Astrocyte (in vitro differentiated cells and primary cell): ENCODE data around the gene CCNF. TPM values are rescaled to one million over a fixed set of nuclear protein-coding genes. Genes with fewer than 3 reads are reported as not detected.
A peak's percentile ranks its signal among the peaks of the same experiment; 100 is the strongest.
"Not testable (repeated sequence)": the region's sequence is repeated elsewhere in the genome, so short reads cannot be mapped to it uniquely, and the experiment has no call there.

Experiments
- DNase-seq: peaks from one replicate; pipeline ENCODE4 v3.0.0-alpha.2; 2010; ENCODE audit warnings: low read depth
- FAIRE-seq: peaks from 2 replicates; lab custom pipeline; 2011; peaks lifted over from hg19 to GRCh38; lab: Jason Lieb, UNC
- H2AFZ ChIP-seq: 2 replicates; pipeline ENCODE4 v1.6.0; 2012; ENCODE audit warnings: low read depth, low read length, inconsistent platforms
- H3K27ac ChIP-seq: 2 replicates; pipeline ENCODE4 v1.5.1; 2011; ENCODE audit warnings: low read depth, low read length, inconsistent platforms
- H3K27me3 ChIP-seq: 2 replicates; pipeline ENCODE4 v1.6.0; 2011; ENCODE audit warnings: low read length, inconsistent platforms; ENCODE audit not compliant: insufficient read depth
- H3K36me3 ChIP-seq: 2 replicates; pipeline ENCODE4 v1.5.1; 2011; ENCODE audit warnings: low read length, inconsistent platforms; ENCODE audit not compliant: insufficient read depth
- H3K4me1 ChIP-seq: 2 replicates; pipeline ENCODE4 v1.5.1; 2011; ENCODE audit warnings: low read length, inconsistent platforms; ENCODE audit not compliant: insufficient read depth
- H3K4me2 ChIP-seq: 2 replicates; pipeline ENCODE4 v1.6.0; 2012; ENCODE audit warnings: low read length, inconsistent platforms
- H3K4me3 ChIP-seq: 2 replicates; pipeline ENCODE4 v1.5.1; 2011; ENCODE audit warnings: low read depth, mild to moderate bottlenecking, low read length, inconsistent platforms; ENCODE audit not compliant: insufficient read depth
- H3K79me2 ChIP-seq: 2 replicates; pipeline ENCODE4 v1.6.0; 2012; ENCODE audit warnings: mild to moderate bottlenecking, low read length, inconsistent platforms; ENCODE audit not compliant: insufficient read depth
- H3K9ac ChIP-seq: 2 replicates; pipeline ENCODE4 v1.6.0; 2012; ENCODE audit warnings: mild to moderate bottlenecking, low read length, inconsistent platforms
- H3K9me3 ChIP-seq: 2 replicates; pipeline ENCODE4 v1.5.1; 2012; ENCODE audit warnings: low read depth, mild to moderate bottlenecking, low read length, inconsistent platforms; ENCODE audit not compliant: insufficient read depth
- H4K20me1 ChIP-seq: 2 replicates; pipeline ENCODE4 v1.6.0; 2012; ENCODE audit warnings: low read length, inconsistent platforms; ENCODE audit not compliant: insufficient read depth
- H3K27ac Mint-ChIP-seq: one replicate; pipeline ENCODE4 v1.8.0; 2021; ENCODE audit warnings: mild to moderate bottlenecking, mixed read lengths; ENCODE audit not compliant: unreplicated experiment
- H3K27me3 Mint-ChIP-seq: one replicate; pipeline ENCODE4 v1.8.0; 2021; ENCODE audit warnings: low read depth, mixed read lengths; ENCODE audit not compliant: unreplicated experiment
- H3K36me3 Mint-ChIP-seq: one replicate; pipeline ENCODE4 v1.8.0; 2021; ENCODE audit warnings: low read depth, mixed read lengths; ENCODE audit not compliant: unreplicated experiment
- H3K4me1 Mint-ChIP-seq: one replicate; pipeline ENCODE4 v1.8.0; 2021; ENCODE audit warnings: low read depth, mixed read lengths; ENCODE audit not compliant: unreplicated experiment
- H3K4me3 Mint-ChIP-seq: one replicate; pipeline ENCODE4 v1.8.0; 2021; ENCODE audit warnings: mild to moderate bottlenecking, moderate library complexity, mixed read lengths; ENCODE audit not compliant: unreplicated experiment
- H3K9me3 Mint-ChIP-seq: one replicate; pipeline ENCODE4 v1.8.0; 2021; ENCODE audit warnings: mild to moderate bottlenecking, mixed read lengths; ENCODE audit not compliant: unreplicated experiment
- EZH2 ChIP-seq: IDR thresholded peaks from 2 replicates; pipeline ENCODE4 v1.6.1; 2012; ENCODE audit warnings: mild to moderate bottlenecking, low read length, inconsistent platforms; ENCODE audit not compliant: insufficient read depth
- total RNA-seq: library from RNA; stranded (reverse); gene quantifications from 2 replicates; pipeline ENCODE4 v1.2.1, GENCODE V29; 2021
- TF ChIP-seq, protein P1 (sequence below): IDR thresholded peaks from 2 replicates; pipeline ENCODE4 v1.5.1; 2011; ENCODE audit warnings: low read depth, mild to moderate bottlenecking, inconsistent platforms, low read length, moderate library complexity; ENCODE audit not compliant: insufficient read depth

The CCNF gene
- total RNA-seq, 1 donor from 2014 or later, result 6.4 TPM

- Histone ChIP-seq H3K4me1 (no peaks in the 10 kb centered on the region), H3K4me2 (no peak overlapping the region), H3K36me3 (no peaks in the 10 kb centered on the region), H2AFZ (peak overlapping the region; percentile 4), H3K79me2 (no peaks in the 10 kb centered on the region), H3K27me3 (no peaks in the 10 kb centered on the region), H3K9ac (no peak overlapping the region), H3K4me3 (no peak overlapping the region), H3K27ac (no peak overlapping the region), H3K9me3 (peaks cover 5% of the 10 kb centered on the region), H4K20me1 (no peaks in the 10 kb centered on the region)
- Mint-ChIP-seq H3K4me3 (no peak overlapping the region), H3K27me3 (peaks cover 3% of the 10 kb centered on the region), H3K36me3 (no peaks in the 10 kb centered on the region), H3K9me3 (peaks cover 6% of the 10 kb centered on the region), H3K4me1 (peaks cover 2% of the 10 kb centered on the region), H3K27ac (no peak overlapping the region)
- FAIRE-seq (no peak), DNase-seq (peak; percentile 40)
- TF ChIP-seq EZH2, result no peak
- TF ChIP-seq, protein P1, sequence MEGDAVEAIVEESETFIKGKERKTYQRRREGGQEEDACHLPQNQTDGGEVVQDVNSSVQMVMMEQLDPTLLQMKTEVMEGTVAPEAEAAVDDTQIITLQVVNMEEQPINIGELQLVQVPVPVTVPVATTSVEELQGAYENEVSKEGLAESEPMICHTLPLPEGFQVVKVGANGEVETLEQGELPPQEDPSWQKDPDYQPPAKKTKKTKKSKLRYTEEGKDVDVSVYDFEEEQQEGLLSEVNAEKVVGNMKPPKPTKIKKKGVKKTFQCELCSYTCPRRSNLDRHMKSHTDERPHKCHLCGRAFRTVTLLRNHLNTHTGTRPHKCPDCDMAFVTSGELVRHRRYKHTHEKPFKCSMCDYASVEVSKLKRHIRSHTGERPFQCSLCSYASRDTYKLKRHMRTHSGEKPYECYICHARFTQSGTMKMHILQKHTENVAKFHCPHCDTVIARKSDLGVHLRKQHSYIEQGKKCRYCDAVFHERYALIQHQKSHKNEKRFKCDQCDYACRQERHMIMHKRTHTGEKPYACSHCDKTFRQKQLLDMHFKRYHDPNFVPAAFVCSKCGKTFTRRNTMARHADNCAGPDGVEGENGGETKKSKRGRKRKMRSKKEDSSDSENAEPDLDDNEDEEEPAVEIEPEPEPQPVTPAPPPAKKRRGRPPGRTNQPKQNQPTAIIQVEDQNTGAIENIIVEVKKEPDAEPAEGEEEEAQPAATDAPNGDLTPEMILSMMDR, result no peak
These were observed 43.9 kb upstream of the CCNF start for GRCh38 chr16:2385190-2385836.

DNA sequence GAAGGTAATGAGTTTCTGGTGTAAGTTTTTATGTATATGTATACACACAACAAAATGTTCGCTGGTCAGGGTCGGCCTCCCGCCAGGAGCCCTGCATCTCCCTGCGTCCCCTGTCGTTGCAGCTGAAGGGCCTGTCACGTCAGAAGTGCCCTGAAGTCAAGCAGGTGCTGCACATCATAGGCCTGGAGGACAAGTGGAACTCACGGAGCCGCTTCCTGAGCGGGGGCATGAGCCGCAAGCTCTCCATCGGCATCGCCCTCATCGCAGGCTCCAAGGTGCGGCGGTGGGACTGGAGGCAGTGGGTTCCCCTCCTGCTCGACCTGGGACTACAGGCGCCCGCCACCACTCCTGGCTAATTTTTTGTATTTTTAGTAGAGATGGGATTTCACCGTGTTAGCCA, 43.3 kb upstream of the CCNF start:
- H4K20me1 ChIP-seq, FAIRE-seq, H3K79me2 ChIP-seq, H3K27ac Mint-ChIP-seq, H3K27me3 ChIP-seq, H2AFZ ChIP-seq, H3K4me2 ChIP-seq, H3K4me1 Mint-ChIP-seq, H3K36me3 Mint-ChIP-seq, H3K9ac ChIP-seq, H3K27ac ChIP-seq, H3K27me3 Mint-ChIP-seq, H3K4me3 ChIP-seq, H3K4me3 Mint-ChIP-seq, H3K9me3 Mint-ChIP-seq, H3K9me3 ChIP-seq, H3K36me3 ChIP-seq, H3K4me1 ChIP-seq, DNase-seq: not testable (repeated sequence)

- FAIRE-seq, result no peak
These were observed 42.3 kb upstream of the CCNF start for GRCh38 chr16:2386990-2387389.

More at GRCh38 chr16:2386990-2387389, 42.3 kb upstream of the CCNF start:
- DNase-seq, result no peak
- peaks cover 6% of the 10 kb centered on the region for H3K9me3 Mint-ChIP-seq
- peaks cover 2% of the 10 kb centered on the region for H3K4me1 Mint-ChIP-seq
- no peak overlapping the region for H3K27ac Mint-ChIP-seq
- Histone ChIP-seq H3K79me2 (no peaks in the 10 kb centered on the region), H3K36me3 (no peaks in the 10 kb centered on the region), H3K4me1 (no peaks in the 10 kb centered on the region), H4K20me1 (no peaks in the 10 kb centered on the region), H3K9ac (no peak overlapping the region), H3K4me2 (no peak overlapping the region), H3K27me3 (peaks cover 2% of the 10 kb centered on the region), H3K4me3 (no peak overlapping the region), H3K9me3 (peaks cover 5% of the 10 kb centered on the region), H3K27ac (no peak overlapping the region), H2AFZ (no peak overlapping the region)
- TF ChIP-seq EZH2, result no peak
- TF ChIP-seq, protein P1, result peak; percentile 19
- H3K36me3 Mint-ChIP-seq, result no peaks in the 10 kb centered on the region
- H3K4me3 Mint-ChIP-seq, result no peak overlapping the region
- no peaks in the 10 kb centered on the region for H3K27me3 Mint-ChIP-seq
